ENCODE measurements around the gene CSRP1.

The CSRP1 gene

DNA sequence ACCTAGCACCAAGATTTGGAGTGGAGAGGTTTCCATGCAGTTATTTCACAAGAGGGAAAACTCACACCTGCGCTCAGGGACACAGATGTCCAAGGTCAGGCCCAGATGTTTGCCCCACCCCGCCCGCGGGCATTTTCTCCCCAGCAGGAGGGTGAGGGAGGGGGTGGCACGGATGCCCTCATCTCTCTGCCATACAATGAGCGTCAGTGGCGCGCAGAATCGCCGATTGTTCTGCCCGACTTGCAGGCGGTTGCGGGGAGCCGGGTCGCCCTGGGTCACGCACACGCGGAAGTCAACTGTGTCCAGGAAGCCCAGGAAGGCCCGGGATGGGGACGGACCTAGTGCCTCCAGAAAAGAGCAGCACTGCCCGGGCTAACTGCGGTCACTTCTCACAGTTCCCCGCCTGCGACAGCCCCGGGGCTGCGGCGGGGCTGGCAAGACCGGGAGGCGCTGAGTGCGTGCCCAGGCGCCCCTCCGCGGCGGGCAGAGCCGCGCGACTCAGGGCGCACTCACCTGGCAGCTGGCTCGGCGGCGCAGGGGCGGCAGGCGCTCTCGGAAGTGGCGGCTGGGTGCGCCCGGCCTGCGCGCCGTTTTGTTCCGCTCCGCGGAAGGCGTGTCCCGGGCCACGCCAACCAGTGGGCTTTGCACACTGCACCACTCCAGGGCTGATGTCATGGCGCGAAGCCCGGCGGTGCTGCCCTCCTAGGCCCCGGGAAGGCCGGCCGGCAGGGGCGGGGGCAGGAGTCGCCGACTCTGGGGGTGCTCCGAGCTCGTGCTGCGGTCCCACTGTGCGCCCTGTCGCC, at the start of gene CSRP1:
TSS of gene CSRP1 (minus strand) at position 567 of the 803 bp plus-strand sequence. CDS start 10,820 bp downstream, outside the sequence.
- no peaks in the 10 kb centered on the region for H3K27me3 ChIP-seq (ENCODE audit: low read length)
- H3K9ac ChIP-seq (ENCODE audit: low read length) = peak within 1 kb of the TSS; percentile 49
- no peaks in the 10 kb centered on the region for H4K20me1 ChIP-seq (ENCODE audit: low read depth, low read length)
- no peaks in the 10 kb centered on the region for H3K9me2 ChIP-seq (replicated peaks; ENCODE audit: insufficient read depth, low read length)
- no peak within 1 kb of the TSS for H3K27ac ChIP-seq (ENCODE audit: low read depth, low read length)
- H3K4me3 ChIP-seq (ENCODE audit: insufficient read depth, low read length, poor library complexity, severe bottlenecking) = peak within 1 kb of the TSS; percentile 48
- no peaks in the 10 kb centered on the region for H3K36me3 ChIP-seq (ENCODE audit: low read length)
- no peaks in the 10 kb centered on the region for H3K9me3 ChIP-seq (ENCODE audit: insufficient read depth, low read length)
- H3K4me2 ChIP-seq (ENCODE audit: low read depth, low read length, poor library complexity, severe bottlenecking) = peak within 1 kb of the TSS; percentile 55
- no peaks in the 10 kb centered on the region for H3F3A ChIP-seq (ENCODE audit: insufficient read depth)
- H3K79me2 ChIP-seq (ENCODE audit: insufficient read depth, low read length) = no peaks in the 10 kb centered on the region
- no peak for TF ChIP-seq EZH2phosphoT487 (conservative IDR thresholded peaks at IDR 0.05; ENCODE audit: low read length)
- TF ChIP-seq, protein P1, sequence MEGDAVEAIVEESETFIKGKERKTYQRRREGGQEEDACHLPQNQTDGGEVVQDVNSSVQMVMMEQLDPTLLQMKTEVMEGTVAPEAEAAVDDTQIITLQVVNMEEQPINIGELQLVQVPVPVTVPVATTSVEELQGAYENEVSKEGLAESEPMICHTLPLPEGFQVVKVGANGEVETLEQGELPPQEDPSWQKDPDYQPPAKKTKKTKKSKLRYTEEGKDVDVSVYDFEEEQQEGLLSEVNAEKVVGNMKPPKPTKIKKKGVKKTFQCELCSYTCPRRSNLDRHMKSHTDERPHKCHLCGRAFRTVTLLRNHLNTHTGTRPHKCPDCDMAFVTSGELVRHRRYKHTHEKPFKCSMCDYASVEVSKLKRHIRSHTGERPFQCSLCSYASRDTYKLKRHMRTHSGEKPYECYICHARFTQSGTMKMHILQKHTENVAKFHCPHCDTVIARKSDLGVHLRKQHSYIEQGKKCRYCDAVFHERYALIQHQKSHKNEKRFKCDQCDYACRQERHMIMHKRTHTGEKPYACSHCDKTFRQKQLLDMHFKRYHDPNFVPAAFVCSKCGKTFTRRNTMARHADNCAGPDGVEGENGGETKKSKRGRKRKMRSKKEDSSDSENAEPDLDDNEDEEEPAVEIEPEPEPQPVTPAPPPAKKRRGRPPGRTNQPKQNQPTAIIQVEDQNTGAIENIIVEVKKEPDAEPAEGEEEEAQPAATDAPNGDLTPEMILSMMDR (IDR thresholded peaks at IDR 0.05; ENCODE audit: insufficient read depth, low read length, poor library complexity, severe bottlenecking) = no peak
- peak within 1 kb of the TSS; percentile 74 for H2AFZ ChIP-seq (ENCODE audit: low read depth, low read length, severe bottlenecking)

DNA sequence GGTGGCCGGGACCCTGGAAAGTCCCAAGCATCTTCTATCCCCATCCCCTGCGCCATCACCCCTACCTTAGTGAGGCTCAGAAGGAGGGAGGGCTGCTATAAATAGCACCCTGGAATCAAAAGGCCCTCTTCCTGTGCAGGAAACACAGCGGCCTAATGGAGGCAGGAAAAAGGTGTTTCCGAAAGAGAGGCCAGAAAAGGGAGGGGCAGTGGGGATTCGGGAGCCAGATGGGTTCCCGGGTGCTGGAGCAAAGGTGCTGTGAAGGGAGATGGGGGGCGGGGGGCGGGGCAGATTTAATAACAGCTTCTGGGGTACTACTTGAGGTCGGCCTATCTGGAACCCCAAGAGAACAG, 48.6 kb upstream of the CSRP1 start:
- Histone ChIP-seq H3K27ac (ENCODE audit: low read depth, low read length) (no peak overlapping the region), H4K20me1 (ENCODE audit: low read depth, low read length) (no peaks in the 10 kb centered on the region), H3K9me3 (ENCODE audit: insufficient read depth, low read length) (no peaks in the 10 kb centered on the region), H2AFZ (ENCODE audit: low read depth, low read length, severe bottlenecking) (no peak overlapping the region), H3F3A (ENCODE audit: insufficient read depth) (no peaks in the 10 kb centered on the region), H3K9ac (ENCODE audit: low read length) (no peak overlapping the region), H3K9me2 (replicated peaks; ENCODE audit: insufficient read depth, low read length) (no peaks in the 10 kb centered on the region), H3K36me3 (ENCODE audit: low read length) (no peaks in the 10 kb centered on the region), H3K79me2 (ENCODE audit: insufficient read depth, low read length) (no peaks in the 10 kb centered on the region), H3K4me3 (ENCODE audit: insufficient read depth, low read length, poor library complexity, severe bottlenecking) (no peak overlapping the region), H3K27me3 (ENCODE audit: low read length) (no peaks in the 10 kb centered on the region), H3K4me2 (ENCODE audit: low read depth, low read length, poor library complexity, severe bottlenecking) (no peak overlapping the region)
- TF ChIP-seq, protein P1 (IDR thresholded peaks at IDR 0.05; ENCODE audit: insufficient read depth, low read length, poor library complexity, severe bottlenecking) = no peak
- TF ChIP-seq EZH2phosphoT487 (conservative IDR thresholded peaks at IDR 0.05; ENCODE audit: low read length) = no peak

DNA sequence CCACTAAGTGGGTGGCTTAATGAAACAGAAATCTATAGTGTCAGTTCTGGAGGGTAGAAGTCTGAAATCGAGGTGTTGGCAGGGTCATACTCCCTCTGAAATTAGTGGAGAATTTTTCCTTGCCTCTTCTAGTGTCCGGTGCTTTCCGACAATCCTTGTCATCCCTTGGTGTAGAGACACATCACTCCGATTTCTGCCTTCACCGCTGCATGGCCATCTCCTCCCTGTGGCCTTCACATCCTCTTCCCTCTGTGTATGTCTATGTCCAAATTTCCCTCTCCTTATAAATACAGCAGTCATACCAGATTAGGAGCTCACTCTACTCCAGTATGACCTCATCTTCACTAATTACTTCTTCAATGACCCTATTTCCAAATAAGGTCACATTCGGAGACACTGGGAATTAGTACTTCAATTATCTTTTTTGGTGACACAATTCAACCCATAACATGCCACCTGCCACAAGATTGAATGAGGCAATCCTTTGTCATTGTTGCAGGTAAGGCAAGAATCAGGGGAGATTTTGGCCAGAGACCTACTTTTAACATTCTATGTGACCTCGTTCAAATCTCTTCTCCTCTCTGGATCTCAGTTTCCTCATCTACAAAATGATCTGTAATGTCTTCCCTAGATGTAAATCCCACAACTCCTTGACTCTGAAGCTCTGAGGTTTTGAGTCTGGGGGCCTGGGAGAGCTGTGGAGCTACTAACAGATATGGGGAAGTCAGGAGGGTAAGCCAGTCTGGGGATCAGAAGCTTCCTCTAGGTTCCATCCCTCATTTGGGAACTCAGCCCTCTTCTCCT, 48.1 kb upstream of the CSRP1 start:
- TF ChIP-seq, protein P1 (IDR thresholded peaks at IDR 0.05; ENCODE audit: insufficient read depth, low read length, poor library complexity, severe bottlenecking) = no peak
- no peak for TF ChIP-seq EZH2phosphoT487 (conservative IDR thresholded peaks at IDR 0.05; ENCODE audit: low read length)
- H3K27me3 ChIP-seq (ENCODE audit: low read length) = no peaks in the 10 kb centered on the region
- no peaks in the 10 kb centered on the region for H3K36me3 ChIP-seq (ENCODE audit: low read length)
- H3K9me2 ChIP-seq (replicated peaks; ENCODE audit: insufficient read depth, low read length) = no peaks in the 10 kb centered on the region
- no peaks in the 10 kb centered on the region for H3K79me2 ChIP-seq (ENCODE audit: insufficient read depth, low read length)
- H3K27ac ChIP-seq (ENCODE audit: low read depth, low read length) = no peak overlapping the region
- H3K4me2 ChIP-seq (ENCODE audit: low read depth, low read length, poor library complexity, severe bottlenecking) = no peak overlapping the region
- no peaks in the 10 kb centered on the region for H3K9me3 ChIP-seq (ENCODE audit: insufficient read depth, low read length)
- no peaks in the 10 kb centered on the region for H3F3A ChIP-seq (ENCODE audit: insufficient read depth)
- no peak overlapping the region for H3K4me3 ChIP-seq (ENCODE audit: insufficient read depth, low read length, poor library complexity, severe bottlenecking)
- no peak overlapping the region for H3K9ac ChIP-seq (ENCODE audit: low read length)
- H2AFZ ChIP-seq (ENCODE audit: low read depth, low read length, severe bottlenecking) = no peak overlapping the region
- no peaks in the 10 kb centered on the region for H4K20me1 ChIP-seq (ENCODE audit: low read depth, low read length)
